HG03159 (cell line): ENCODE results near the gene ZMYND10.

Experiments used
- ATAC-seq: cut with Tn5 transposase; IDR thresholded peaks from one replicate; pipeline ENCODE4 v1.9.1; 2021; ENCODE audit warnings: mild to moderate bottlenecking, moderate library complexity; ENCODE audit not compliant: unreplicated experiment

ZMYND10 gene

GRCh38 chr3:50345586-50346234 is at the start of gene ZMYND10:
ZMYND10 (minus strand) TSS chr3:50345732; CDS start chr3:50345579, 153 bp downstream.
- no peak for ATAC-seq

- ATAC-seq, result no peak
Observed at GRCh38 chr3:50393061-50393460, 47.5 kb upstream of the ZMYND10 start.

GRCh38 chr3:50392101-50392715 is 46.7 kb upstream of the ZMYND10 start:
- no peak for ATAC-seq

- ATAC-seq, result no peak
Observed at GRCh38 chr3:50390508-50391224, 45.1 kb upstream of the ZMYND10 start.

GRCh38 chr3:50389414-50389767 is 43.9 kb upstream of the ZMYND10 start:
- ATAC-seq, result no peak

- ATAC-seq, result no peak
Observed at GRCh38 chr3:50388720-50389413, 43.3 kb upstream of the ZMYND10 start.

- ATAC-seq, result no peak
Observed at GRCh38 chr3:50388016-50388719, 42.6 kb upstream of the ZMYND10 start.

GRCh38 chr3:50385754-50386153 is 40.2 kb upstream of the ZMYND10 start:
- ATAC-seq, result no peak

- ATAC-seq, result no peak
Observed at GRCh38 chr3:50383750-50384149, 38.2 kb upstream of the ZMYND10 start.

- ATAC-seq, result no peak
Observed at GRCh38 chr3:50382722-50383121, 37.2 kb upstream of the ZMYND10 start.

GRCh38 chr3:50381383-50381782 is 35.9 kb upstream of the ZMYND10 start:
- ATAC-seq, result no peak

- ATAC-seq, result no peak
Observed at GRCh38 chr3:50380405-50381085, 35.0 kb upstream of the ZMYND10 start.

GRCh38 chr3:50378757-50379156 is 33.2 kb upstream of the ZMYND10 start:
- no peak for ATAC-seq

GRCh38 chr3:50378024-50378423 is 32.5 kb upstream of the ZMYND10 start:
- ATAC-seq, result no peak

- ATAC-seq, result no peak
Observed at GRCh38 chr3:50375258-50375931, 29.9 kb upstream of the ZMYND10 start.

- ATAC-seq, result no peak
Observed at GRCh38 chr3:50374363-50375257, 29.1 kb upstream of the ZMYND10 start.

GRCh38 chr3:50373146-50374051 is 27.9 kb upstream of the ZMYND10 start:
- ATAC-seq, result no peak

- no peak for ATAC-seq
Observed at GRCh38 chr3:50372349-50372748, 26.8 kb upstream of the ZMYND10 start.
